D721Med (cell line): ENCODE measurements around the gene PRKCD.

Experiments used
- DNase-seq: peaks from one replicate; pipeline ENCODE4 v3.0.0; 2011; ENCODE audit warnings: low spot score; ENCODE audit not compliant: insufficient read length
- FAIRE-seq: peaks from 2 replicates; lab custom pipeline; 2011; peaks lifted over from hg19 to GRCh38; lab: Jason Lieb, UNC
- CTCF ChIP-seq: IDR thresholded peaks from 2 replicates; pipeline ENCODE4 v1.5.1; 2012; ENCODE audit warnings: mild to moderate bottlenecking, control low read depth; ENCODE audit not compliant: insufficient read depth; ENCODE audit errors: missing control alignments

Gene PRKCD

GRCh38 chr3:53160660-53161449, at the start of gene PRKCD:
TSS of gene PRKCD (plus strand) at chr3:53161209. CDS start at chr3:53178423, 17,214 bp downstream.
- TF ChIP-seq CTCF: no peak
- DNase-seq: peak; percentile 93
- FAIRE-seq: no peak

DNA sequence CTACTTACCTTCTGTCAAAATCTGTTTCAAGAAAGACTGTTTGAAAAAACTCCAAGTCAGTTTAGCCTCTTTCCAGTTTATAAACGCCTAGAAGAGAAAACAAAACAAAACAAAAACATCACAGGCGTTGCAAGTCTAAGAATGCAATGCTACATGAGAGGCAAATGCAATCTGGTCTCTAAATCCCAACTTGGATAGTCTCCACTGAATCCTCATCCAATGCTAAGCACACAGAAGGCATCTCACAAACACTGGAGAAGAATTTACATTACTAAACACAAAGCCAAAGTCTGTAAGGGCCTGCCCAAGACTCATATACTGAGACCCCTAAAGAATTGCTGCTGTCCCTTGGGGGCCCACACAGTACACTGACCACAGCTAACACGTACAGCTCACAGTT, 49.2 kb upstream of the PRKCD start:
- no peak for TF ChIP-seq CTCF
- FAIRE-seq: no peak

GRCh38 chr3:53113293-53114010, 47.6 kb upstream of the PRKCD start:
- DNase-seq: no peak
- FAIRE-seq: no peak
- no peak for TF ChIP-seq CTCF

More for the DNA sequence above, 49.2 kb upstream of the PRKCD start:
- DNase-seq: no peak

DNA sequence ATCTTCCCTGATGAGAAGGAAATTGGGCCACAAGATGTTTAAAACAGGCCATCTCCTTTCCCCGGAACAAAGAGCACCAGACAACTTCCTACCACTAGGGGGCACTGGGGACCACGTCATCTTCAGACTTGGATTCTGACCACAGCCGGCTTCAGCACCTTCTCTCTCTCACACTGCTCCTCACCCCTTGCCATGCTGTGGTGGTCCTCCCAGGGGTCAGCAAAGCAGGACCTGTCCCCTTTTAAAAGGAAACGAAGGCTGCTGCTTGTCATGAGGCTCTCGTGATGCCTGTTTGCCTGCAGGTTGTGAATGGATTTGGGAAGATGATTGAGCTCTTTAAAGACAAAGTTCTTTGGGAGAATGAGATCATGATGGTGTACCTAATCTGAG, 47.0 kb upstream of the PRKCD start:
- FAIRE-seq: no peak
- peak; percentile 53 for DNase-seq
- TF ChIP-seq CTCF: peak; percentile 89

DNA sequence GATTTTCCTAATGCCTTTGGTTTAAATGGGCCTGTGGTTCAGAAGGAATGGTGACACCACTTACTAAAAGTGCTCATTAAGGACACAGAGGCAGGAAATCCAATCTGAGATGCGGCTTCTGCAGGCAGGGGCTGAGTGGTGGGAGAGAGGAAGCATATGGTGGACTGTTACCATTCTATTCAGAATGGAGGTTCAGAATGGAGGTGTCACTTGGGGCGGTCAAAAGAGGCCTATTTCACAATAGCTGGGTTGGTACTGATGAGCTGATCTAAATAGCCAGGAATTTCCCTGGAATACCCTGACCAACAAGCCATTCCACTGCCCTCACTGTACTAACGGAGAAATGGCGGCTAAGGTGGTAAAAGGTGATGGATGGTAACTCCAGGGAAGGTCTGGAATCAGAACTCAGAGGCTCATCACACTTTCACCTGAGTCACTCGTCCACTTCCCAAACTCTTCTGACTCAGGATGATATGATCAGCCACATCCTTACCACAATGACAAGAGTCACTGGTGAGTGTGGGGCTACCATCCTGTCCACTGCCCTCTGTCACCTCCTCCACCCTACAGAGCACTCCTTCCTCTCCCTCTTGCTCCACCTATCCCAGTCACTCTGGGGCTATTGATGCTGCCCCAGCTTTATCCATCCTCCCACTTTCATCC, 46.5 kb upstream of the PRKCD start:
- no peak for TF ChIP-seq CTCF
- no peak for DNase-seq
- no peak for FAIRE-seq

DNA sequence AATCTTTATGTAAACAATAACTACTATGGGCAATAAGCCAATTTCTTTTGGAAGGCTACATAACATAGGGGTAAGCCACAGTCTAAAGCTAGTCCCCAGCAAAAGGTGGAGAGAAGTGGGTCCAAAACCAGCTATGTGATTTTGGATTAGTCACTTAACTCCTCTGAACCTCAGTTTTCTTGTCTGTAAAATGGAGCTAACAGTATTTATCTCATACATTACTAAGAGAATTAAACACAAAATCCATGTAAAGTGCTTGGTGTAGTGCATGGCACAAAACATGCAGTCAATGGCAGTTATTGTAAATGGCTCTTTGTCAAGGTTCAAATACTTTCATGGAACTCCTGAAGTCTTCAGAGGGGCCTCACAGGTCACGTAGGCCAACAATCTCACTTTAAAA, 44.1 kb upstream of the PRKCD start:
- FAIRE-seq (no peak), DNase-seq (no peak)
- TF ChIP-seq CTCF: no peak

- DNase-seq: no peak
- TF ChIP-seq CTCF: no peak
- FAIRE-seq: no peak
These were observed 40.7 kb upstream of the PRKCD start for GRCh38 chr3:53120336-53120735.
